AG09309 (cell line): ENCODE results near the gene APOL5.
A peak's percentile ranks its signal among the peaks of the same experiment; 100 is the strongest.

ENCODE experiments used
- DNase-seq: peaks from one replicate; pipeline ENCODE4 v3.0.0-alpha.2; 2010; ENCODE audit warnings: low read depth
- H3K4me3 ChIP-seq: 2 replicates; pipeline ENCODE4 v1.5.1; 2011; ENCODE audit warnings: mild to moderate bottlenecking, low read depth, low read length, moderate library complexity; ENCODE audit not compliant: control insufficient read depth
- TF ChIP-seq, protein P1 (sequence below): IDR thresholded peaks from 2 replicates; pipeline ENCODE4 v1.5.1; 2011; ENCODE audit warnings: mild to moderate bottlenecking, low read depth, low read length, inconsistent platforms; ENCODE audit not compliant: insufficient read depth, control insufficient read depth; ENCODE audit errors: missing control alignments

APOL5 gene

DNA sequence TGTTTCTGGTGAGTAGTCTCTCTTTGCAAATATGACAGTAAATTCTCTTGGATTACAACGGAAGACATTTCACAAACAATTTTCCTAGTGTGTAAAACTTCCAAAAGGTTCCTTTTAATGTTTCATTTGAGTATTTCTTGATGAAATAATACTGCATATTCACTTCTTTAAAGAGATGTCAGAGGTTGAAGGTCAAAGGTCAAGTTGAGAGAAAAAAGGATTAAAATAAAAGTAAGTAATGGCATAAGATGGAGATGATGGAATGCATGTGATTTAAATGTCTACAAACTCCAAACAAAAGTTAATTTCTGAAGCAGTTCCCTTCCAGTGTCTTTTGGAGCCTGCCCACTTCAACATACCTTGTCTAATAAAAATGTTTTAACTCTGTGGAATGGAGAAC lies 40.7 kb downstream of the APOL5 start:
- no peak for DNase-seq
- H3K4me3 ChIP-seq = no peak overlapping the region
- TF ChIP-seq, protein P1, sequence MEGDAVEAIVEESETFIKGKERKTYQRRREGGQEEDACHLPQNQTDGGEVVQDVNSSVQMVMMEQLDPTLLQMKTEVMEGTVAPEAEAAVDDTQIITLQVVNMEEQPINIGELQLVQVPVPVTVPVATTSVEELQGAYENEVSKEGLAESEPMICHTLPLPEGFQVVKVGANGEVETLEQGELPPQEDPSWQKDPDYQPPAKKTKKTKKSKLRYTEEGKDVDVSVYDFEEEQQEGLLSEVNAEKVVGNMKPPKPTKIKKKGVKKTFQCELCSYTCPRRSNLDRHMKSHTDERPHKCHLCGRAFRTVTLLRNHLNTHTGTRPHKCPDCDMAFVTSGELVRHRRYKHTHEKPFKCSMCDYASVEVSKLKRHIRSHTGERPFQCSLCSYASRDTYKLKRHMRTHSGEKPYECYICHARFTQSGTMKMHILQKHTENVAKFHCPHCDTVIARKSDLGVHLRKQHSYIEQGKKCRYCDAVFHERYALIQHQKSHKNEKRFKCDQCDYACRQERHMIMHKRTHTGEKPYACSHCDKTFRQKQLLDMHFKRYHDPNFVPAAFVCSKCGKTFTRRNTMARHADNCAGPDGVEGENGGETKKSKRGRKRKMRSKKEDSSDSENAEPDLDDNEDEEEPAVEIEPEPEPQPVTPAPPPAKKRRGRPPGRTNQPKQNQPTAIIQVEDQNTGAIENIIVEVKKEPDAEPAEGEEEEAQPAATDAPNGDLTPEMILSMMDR = no peak

DNA sequence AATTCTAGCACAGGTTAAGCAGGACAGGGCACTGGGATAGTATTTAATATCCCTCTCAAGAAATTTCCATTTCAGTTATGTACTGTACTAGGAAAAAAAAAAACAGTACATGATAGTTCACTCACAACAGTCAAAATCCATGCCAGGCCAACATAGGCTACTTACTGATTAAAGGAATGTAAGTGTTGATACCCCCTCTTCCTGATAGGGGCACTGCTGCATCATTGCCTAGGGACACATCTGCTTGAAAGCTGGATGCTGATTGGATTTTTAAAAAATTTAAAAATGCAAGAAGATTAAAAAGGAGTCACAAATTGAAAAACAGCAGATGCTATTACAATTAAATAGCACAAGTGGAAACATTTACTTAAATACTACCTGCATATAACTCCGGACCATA lies 43.4 kb downstream of the APOL5 start:
- TF ChIP-seq, protein P1 = peak; percentile 29
- DNase-seq = no peak
- H3K4me3 ChIP-seq = no peak overlapping the region

DNA sequence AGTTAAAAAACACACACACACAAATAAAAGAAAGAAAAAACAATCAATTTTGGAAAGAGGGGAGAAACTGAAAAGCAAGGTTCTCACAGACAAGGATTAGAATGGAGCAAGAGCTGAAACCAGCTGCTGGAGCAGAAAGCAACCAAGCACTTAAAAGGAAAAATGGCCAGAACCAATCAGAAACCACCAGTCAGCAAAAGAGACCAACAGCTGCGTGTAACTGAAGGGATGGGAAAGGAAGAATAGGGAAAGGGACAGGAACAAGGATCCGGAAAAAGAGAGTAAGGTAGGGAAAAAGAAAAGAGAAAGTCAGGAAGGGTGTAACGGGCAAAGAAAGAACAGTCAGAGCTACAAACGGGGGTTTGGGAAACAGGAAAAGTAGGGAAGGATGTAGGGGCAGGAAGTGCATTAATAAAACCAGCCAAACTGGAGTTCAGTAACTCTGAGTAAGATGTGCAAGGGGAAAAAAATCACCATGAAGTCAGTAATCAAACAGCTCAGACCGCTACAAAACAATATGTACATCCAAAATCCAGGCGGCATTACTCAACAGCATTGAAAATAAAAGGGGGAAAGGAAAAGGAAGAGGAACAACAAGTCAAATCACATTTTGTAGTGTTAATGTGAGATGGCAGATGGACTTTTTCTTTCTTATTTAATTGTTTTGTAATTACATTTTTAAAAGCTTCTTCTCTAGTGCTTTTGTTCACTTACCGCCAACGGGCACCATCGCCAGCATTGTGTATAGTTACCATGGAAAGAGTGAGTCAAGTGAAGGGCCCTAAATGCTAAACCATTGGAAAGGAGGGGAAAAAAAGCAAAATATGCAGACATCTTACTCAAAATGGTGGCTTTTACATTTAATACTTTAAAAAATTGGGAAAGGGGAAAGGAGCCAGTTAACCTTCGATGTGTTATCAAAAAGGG lies 49.2 kb downstream of the APOL5 start:
- no peak overlapping the region for H3K4me3 ChIP-seq
- DNase-seq = no peak
- TF ChIP-seq, protein P1 = no peak

DNA sequence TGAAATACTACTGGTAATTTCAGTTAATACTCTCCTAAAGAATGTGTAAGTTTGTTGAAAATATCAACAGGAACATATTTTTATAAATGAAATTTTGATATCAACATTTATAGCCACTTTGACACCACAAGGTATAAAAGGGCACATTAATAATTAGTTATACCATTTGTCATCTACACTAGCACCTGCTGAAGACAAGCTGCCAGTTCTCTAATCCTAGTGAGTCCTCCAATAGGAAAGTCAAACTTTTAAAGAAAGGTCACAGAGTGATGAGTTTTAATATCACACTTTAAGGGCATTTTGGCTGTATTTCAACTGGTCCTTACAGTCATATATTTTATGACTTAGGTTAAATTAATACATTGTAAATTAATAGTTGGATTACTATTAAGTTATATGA lies 52.3 kb downstream of the APOL5 start:
- H3K4me3 ChIP-seq = no peak overlapping the region
- DNase-seq = no peak
- TF ChIP-seq, protein P1 = no peak

DNA sequence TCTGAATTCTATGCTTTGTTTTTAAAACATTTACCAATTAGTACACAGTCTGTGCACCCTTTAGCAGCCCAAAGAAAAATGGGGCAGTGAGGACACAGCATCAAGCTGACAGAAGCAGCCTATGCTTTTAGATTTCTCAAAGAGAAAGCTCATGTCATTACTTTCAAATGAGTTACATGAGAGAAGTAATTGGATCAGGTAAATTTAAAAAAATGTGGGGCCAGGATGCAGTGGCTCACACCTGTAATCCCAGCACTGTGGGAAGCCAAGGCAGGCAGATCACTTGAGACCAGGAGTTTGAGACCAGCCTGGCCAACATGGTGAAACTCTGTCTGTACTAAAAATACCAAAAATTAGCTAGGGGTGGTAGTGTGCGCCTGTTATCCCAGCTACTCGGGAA lies 57.7 kb downstream of the APOL5 start:
- TF ChIP-seq, protein P1 = no peak
- DNase-seq = no peak
- no peak overlapping the region for H3K4me3 ChIP-seq

DNA sequence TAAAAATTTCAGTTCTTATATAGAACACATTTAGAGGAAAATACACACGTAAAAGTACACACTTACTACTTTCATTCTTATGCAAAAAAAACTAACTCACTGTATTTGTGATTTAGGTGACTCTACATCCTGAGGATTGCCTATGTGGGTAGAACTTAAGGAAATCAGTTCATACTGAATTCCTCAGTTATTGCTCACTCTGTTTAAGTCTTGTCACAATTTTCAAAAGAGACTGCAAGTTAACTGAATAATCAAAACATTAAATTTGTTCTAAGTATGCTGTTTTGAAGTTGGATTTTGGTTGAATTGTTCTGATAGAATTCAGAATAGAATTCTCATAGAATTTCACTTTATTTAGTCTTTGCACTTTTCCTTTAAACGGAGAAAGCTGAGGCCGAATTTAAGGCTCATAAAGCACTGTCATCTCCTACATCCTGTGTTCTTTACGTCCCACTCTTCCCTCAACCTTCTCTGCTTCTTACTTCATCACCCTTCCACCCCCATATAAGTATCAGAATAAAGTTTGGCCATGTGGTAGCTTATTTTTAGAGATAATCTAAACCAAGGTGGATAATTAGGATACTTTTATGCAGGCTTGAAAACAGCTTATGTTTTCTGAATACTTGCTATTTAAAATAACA lies 59.8 kb downstream of the APOL5 start:
- TF ChIP-seq, protein P1 = no peak
- H3K4me3 ChIP-seq = no peak overlapping the region
- DNase-seq = peak; percentile 33
